DOHH2 (cell line): Measurements from ENCODE around the gene ZCCHC17.
A peak's percentile ranks its signal among the peaks of the same experiment; 100 is the strongest.

ENCODE experiments used
- H3F3A ChIP-seq: fragments of 200-600 bp; sonication (generic), shearing (Covaris generic); 2 replicates; pipeline ENCODE4 v1.6.0; 2016; ENCODE audit warnings: antibody characterized with exemption, mild to moderate bottlenecking; ENCODE audit not compliant: control insufficient read depth, insufficient read depth
- H3K27ac ChIP-seq: fragments of 200-600 bp; sonication (generic); 2 replicates; pipeline ENCODE4 v1.5.1; 2014; ENCODE audit warnings: low read depth, mild to moderate bottlenecking, low read length, moderate library complexity
- H3K27me3 ChIP-seq: fragments of 200-600 bp; sonication (generic); 2 replicates; pipeline ENCODE4 v1.6.1; 2014; ENCODE audit warnings: mild to moderate bottlenecking, low read length, mixed read lengths; ENCODE audit not compliant: control insufficient read depth
- H3K36me3 ChIP-seq: fragments of 200-600 bp; sonication (generic); 2 replicates; pipeline ENCODE4 v1.6.1; 2014; ENCODE audit warnings: mild to moderate bottlenecking, low read length, moderate library complexity, mixed read lengths; ENCODE audit not compliant: control insufficient read depth
- H3K4me1 ChIP-seq: fragments of 200-600 bp; sonication (generic); 2 replicates; pipeline ENCODE4 v1.6.1; 2014; ENCODE audit warnings: mild to moderate bottlenecking, low read length, mixed read lengths; ENCODE audit not compliant: control insufficient read depth
- H3K4me2 ChIP-seq: fragments of 200-600 bp; sonication (generic); 2 replicates; pipeline ENCODE4 v1.6.0; 2014; ENCODE audit warnings: mild to moderate bottlenecking, low read length, moderate library complexity
- H3K4me3 ChIP-seq: fragments of 200-600 bp; sonication (generic); 2 replicates; pipeline ENCODE4 v1.5.1; 2014; ENCODE audit warnings: mild to moderate bottlenecking, low read length, mixed read lengths
- H3K79me2 ChIP-seq: fragments of 200-600 bp; sonication (generic); 2 replicates; pipeline ENCODE4 v1.6.1; 2014; ENCODE audit warnings: mild to moderate bottlenecking, low read length, mixed read lengths; ENCODE audit not compliant: control insufficient read depth
- H3K9me2 ChIP-seq: fragments of 200-600 bp; sonication (generic); replicated peaks from 2 replicates; pipeline ENCODE4 v1.6.1; 2014; ENCODE audit warnings: mild to moderate bottlenecking, low read length, mixed read lengths; ENCODE audit not compliant: control insufficient read depth
- H3K9me3 ChIP-seq: fragments of 200-600 bp; sonication (generic); 2 replicates; pipeline ENCODE4 v1.6.1; 2014; ENCODE audit warnings: antibody characterized with exemption, low read length, mixed read lengths; ENCODE audit not compliant: control insufficient read depth, insufficient read depth
- H4K20me1 ChIP-seq: fragments of 200-600 bp; sonication (generic); 2 replicates; pipeline ENCODE4 v1.6.0; 2014; ENCODE audit warnings: low read depth, mild to moderate bottlenecking, antibody characterized with exemption, low read length, moderate library complexity; ENCODE audit not compliant: control insufficient read depth, insufficient read depth
- EZH2phosphoT487 ChIP-seq: fragments of 200-600 bp; sonication (generic); IDR thresholded peaks from 2 replicates; pipeline ENCODE4 v1.6.1; 2017; ENCODE audit warnings: borderline replicate concordance, mild to moderate bottlenecking, antibody characterized with exemption, low read length, moderate library complexity, mixed read lengths
- TF ChIP-seq, protein P1 (sequence below): fragments of 200-600 bp; sonication (generic); IDR thresholded peaks from one replicate; pipeline ENCODE4 v1.5.1; 2014; ENCODE audit warnings: antibody characterized with exemption, mild to moderate bottlenecking, low read depth, low read length; ENCODE audit not compliant: poor library complexity, severe bottlenecking

Gene ZCCHC17

DNA sequence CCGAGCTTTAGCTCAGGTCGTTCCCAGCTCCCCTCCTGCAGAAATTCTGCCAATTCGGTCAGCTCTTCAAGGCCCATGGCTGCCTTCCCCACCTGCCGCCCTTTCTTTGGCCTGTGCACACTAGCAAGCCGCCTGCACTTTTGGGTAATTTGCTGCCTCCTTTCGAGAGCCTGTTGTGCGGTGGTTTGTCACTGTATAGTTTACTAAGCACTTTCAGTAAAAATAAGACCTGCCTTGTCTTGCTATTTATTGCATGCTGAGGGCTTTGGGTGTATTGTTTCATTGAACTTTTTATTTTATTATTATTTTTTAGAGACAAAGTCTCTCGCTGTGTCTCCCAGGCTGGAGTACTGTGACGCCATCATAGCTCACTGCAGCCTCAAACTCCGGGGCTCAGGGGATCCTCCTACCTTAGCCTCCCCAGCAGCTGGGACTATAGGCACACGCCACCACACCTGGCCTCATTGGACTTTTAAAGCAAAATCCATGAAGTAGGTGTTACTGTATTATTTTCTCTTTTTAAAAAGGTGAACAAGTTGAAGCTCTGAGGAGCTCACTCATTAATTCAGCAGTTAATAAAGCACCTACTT, 77.2 kb downstream of the ZCCHC17 start:
- Histone ChIP-seq H3K4me2 (peak overlapping the region; percentile 33), H3K4me1 (peaks cover 4% of the 10 kb centered on the region; the same call in 1 of the 2 replicates), H3K9me2 (no peaks in the 10 kb centered on the region), H3K4me3 (peak overlapping the region; percentile 11), H3K9me3 (no peaks in the 10 kb centered on the region), H3K27ac (no peak overlapping the region), H3K27me3 (peaks cover 15% of the 10 kb centered on the region; the same call in 1 of the 2 replicates), H4K20me1 (no peaks in the 10 kb centered on the region), H3F3A (no peaks in the 10 kb centered on the region), H3K36me3 (no peaks in the 10 kb centered on the region), H3K79me2 (no peaks in the 10 kb centered on the region)
- TF ChIP-seq, protein P1, sequence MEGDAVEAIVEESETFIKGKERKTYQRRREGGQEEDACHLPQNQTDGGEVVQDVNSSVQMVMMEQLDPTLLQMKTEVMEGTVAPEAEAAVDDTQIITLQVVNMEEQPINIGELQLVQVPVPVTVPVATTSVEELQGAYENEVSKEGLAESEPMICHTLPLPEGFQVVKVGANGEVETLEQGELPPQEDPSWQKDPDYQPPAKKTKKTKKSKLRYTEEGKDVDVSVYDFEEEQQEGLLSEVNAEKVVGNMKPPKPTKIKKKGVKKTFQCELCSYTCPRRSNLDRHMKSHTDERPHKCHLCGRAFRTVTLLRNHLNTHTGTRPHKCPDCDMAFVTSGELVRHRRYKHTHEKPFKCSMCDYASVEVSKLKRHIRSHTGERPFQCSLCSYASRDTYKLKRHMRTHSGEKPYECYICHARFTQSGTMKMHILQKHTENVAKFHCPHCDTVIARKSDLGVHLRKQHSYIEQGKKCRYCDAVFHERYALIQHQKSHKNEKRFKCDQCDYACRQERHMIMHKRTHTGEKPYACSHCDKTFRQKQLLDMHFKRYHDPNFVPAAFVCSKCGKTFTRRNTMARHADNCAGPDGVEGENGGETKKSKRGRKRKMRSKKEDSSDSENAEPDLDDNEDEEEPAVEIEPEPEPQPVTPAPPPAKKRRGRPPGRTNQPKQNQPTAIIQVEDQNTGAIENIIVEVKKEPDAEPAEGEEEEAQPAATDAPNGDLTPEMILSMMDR, result no peak
- no peak for TF ChIP-seq EZH2phosphoT487

DNA sequence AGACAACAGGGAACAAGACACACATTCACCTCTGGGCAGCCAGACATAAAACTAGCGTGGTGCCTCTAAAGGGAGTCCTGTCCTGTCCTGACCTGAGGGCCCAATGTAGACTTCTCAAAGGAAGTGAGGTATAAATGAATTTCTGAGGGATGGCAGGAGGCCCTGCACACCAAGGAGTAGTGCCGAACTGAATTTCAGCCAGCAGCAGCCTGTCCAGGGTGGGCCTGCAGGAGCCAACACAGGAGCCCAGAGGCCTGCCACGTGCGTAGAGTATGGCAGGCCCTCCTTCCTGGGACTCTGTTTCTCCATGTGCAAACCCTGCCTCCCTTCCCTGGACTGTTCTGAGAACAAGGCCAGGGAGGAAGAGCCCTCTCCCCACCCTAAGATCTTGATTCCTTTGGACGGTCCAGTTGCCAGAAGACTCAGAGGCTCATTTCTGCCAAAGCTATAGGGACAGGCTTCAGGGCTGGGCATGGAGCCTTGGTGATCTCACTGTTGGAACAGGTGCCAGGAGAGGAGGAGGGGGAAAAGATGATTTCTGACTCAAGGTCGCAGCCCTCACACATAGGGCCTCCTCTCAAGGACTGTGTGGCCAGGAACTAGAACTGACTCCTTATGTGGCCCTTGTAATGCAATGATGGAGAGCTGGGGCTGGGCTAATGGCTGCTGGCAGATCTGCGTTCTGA, 77.8 kb downstream of the ZCCHC17 start:
- no peak for TF ChIP-seq EZH2phosphoT487
- TF ChIP-seq, protein P1, result no peak
- Histone ChIP-seq H4K20me1 (no peaks in the 10 kb centered on the region), H3K9me3 (no peaks in the 10 kb centered on the region), H3F3A (no peaks in the 10 kb centered on the region), H3K4me2 (no peak overlapping the region), H3K27me3 (peaks cover 15% of the 10 kb centered on the region; the same call in 1 of the 2 replicates), H3K9me2 (no peaks in the 10 kb centered on the region), H3K4me3 (no peak overlapping the region), H3K27ac (no peak overlapping the region), H3K36me3 (no peaks in the 10 kb centered on the region), H3K4me1 (peaks cover 4% of the 10 kb centered on the region; the same call in 1 of the 2 replicates), H3K79me2 (no peaks in the 10 kb centered on the region)

DNA sequence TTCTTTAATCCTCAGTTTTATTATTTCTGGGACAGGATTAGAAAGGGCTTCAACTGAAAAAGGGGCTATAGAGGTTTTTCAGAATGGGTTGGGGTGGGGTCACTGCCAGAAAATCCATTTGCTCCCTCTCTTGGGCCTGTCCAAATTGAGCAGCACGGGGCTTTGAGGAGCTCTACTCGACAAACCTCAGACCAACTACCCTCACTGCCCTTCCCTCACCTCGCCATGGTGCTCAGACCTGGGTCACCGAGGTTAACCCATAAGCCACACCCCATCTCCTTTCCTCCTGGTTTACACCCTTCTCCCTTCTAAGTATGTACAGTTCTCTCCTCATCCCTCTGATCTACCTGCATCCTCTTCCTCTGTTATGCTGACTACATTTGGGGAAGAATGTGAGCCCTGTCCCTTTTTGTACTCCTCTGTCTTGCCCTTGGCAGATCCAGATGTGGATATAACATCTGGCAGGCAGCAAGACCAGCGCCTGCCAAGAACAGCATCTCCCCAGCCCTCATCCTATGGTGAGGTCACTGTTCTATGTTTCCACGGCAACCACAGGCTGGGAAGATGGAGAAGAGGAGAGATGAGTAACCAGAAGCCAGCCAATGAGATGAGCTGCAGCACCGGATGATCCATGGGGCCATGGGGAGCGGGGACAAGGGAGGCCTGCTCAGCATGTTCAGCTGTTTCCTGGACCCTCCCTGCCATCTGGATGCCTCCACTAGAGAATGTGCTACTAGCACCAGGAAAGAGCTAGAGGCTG, 79.7 kb downstream of the ZCCHC17 start:
- no peak for TF ChIP-seq EZH2phosphoT487
- TF ChIP-seq, protein P1, result no peak
- peaks cover 4% of the 10 kb centered on the region; the same call in 1 of the 2 replicates for H3K4me1 ChIP-seq
- H3K79me2 ChIP-seq, result no peaks in the 10 kb centered on the region
- H3K27me3 ChIP-seq, result peaks cover 19% of the 10 kb centered on the region
- no peaks in the 10 kb centered on the region for H3K36me3 ChIP-seq
- no peaks in the 10 kb centered on the region for H3F3A ChIP-seq
- no peak overlapping the region for H3K4me3 ChIP-seq
- H3K27ac ChIP-seq, result no peak overlapping the region
- no peaks in the 10 kb centered on the region for H3K9me3 ChIP-seq
- no peaks in the 10 kb centered on the region for H4K20me1 ChIP-seq
- H3K9me2 ChIP-seq, result no peaks in the 10 kb centered on the region
- H3K4me2 ChIP-seq, result no peak overlapping the region
